ENCODE measurements around the gene NKTR.

Gene NKTR

GRCh38 chr3:42666577-42666998 is 66.1 kb downstream of the NKTR start:
- TF ChIP-seq, protein P1, sequence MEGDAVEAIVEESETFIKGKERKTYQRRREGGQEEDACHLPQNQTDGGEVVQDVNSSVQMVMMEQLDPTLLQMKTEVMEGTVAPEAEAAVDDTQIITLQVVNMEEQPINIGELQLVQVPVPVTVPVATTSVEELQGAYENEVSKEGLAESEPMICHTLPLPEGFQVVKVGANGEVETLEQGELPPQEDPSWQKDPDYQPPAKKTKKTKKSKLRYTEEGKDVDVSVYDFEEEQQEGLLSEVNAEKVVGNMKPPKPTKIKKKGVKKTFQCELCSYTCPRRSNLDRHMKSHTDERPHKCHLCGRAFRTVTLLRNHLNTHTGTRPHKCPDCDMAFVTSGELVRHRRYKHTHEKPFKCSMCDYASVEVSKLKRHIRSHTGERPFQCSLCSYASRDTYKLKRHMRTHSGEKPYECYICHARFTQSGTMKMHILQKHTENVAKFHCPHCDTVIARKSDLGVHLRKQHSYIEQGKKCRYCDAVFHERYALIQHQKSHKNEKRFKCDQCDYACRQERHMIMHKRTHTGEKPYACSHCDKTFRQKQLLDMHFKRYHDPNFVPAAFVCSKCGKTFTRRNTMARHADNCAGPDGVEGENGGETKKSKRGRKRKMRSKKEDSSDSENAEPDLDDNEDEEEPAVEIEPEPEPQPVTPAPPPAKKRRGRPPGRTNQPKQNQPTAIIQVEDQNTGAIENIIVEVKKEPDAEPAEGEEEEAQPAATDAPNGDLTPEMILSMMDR (IDR thresholded peaks at IDR 0.05; ENCODE audit: low read length) = no peak
- TF ChIP-seq EZH2 (optimal IDR thresholded peaks at IDR 0.05; ENCODE audit: low read depth, low read length) = no peak
- no peak overlapping the region for H2AFZ ChIP-seq (ENCODE audit: low read length)
- no peaks in the 10 kb centered on the region for H3F3A ChIP-seq (ENCODE audit: insufficient read depth, low read length)
- H3K36me3 ChIP-seq (replicated peaks; ENCODE audit: insufficient read depth, low read length) = no peaks in the 10 kb centered on the region
- no peak for DNase-seq
- H4K20me1 ChIP-seq (ENCODE audit: insufficient read depth, low read length) = no peaks in the 10 kb centered on the region
- H3K27ac ChIP-seq (ENCODE audit: low read length) = no peak overlapping the region
- no peaks in the 10 kb centered on the region for H3K9me3 ChIP-seq (replicated peaks; ENCODE audit: insufficient read depth, low read length)
- H3K4me3 ChIP-seq (ENCODE audit: low read length) = no peak overlapping the region
- no peak overlapping the region for H3K4me2 ChIP-seq (ENCODE audit: low read depth, low read length)
- no peaks in the 10 kb centered on the region for H3K27me3 ChIP-seq (replicated peaks; ENCODE audit: insufficient read depth, low read length)
- no peak overlapping the region for H3K9ac ChIP-seq (ENCODE audit: low read length)
- no peaks in the 10 kb centered on the region for H3K4me1 ChIP-seq (ENCODE audit: low read length)
- no peaks in the 10 kb centered on the region for H3K9me2 ChIP-seq (replicated peaks; ENCODE audit: insufficient read depth, low read length)
- H3K79me2 ChIP-seq (ENCODE audit: low read length) = no peaks in the 10 kb centered on the region

DNA sequence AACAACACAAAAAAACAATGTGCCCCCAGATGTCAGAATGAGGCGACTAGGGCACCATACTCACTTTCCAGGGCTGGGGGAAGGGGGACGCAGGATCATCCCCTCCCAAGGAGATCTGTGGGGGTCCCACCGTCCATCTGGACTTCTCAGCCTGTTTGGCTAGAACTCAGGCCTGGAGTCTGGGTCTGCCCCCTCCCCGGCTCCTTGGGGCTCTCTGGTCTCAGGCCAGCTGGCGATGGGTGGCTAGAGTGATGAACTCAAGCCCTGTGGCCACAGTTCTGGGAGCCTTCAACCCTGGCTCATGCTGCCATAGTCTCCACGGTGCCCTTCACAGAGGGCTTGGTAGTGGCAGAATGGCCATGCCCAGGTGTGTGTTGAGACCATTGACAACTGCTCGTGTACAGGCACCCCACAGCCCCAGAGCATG is 66.6 kb downstream of the NKTR start:
- no peaks in the 10 kb centered on the region for H3K9me2 ChIP-seq (replicated peaks; ENCODE audit: insufficient read depth, low read length)
- DNase-seq = no peak
- no peaks in the 10 kb centered on the region for H3K4me1 ChIP-seq (ENCODE audit: low read length)

GRCh38 chr3:42667523-42668412 is 67.3 kb downstream of the NKTR start:
- no peak overlapping the region for H3K9ac ChIP-seq (ENCODE audit: low read length)
- H3K4me3 ChIP-seq (ENCODE audit: low read length) = no peak overlapping the region
- no peaks in the 10 kb centered on the region for H3K9me3 ChIP-seq (replicated peaks; ENCODE audit: insufficient read depth, low read length)
- H3K27me3 ChIP-seq (replicated peaks; ENCODE audit: insufficient read depth, low read length) = no peaks in the 10 kb centered on the region
- H3F3A ChIP-seq (ENCODE audit: insufficient read depth, low read length) = no peaks in the 10 kb centered on the region
- no peaks in the 10 kb centered on the region for H3K4me1 ChIP-seq (ENCODE audit: low read length)
- no peaks in the 10 kb centered on the region for H3K9me2 ChIP-seq (replicated peaks; ENCODE audit: insufficient read depth, low read length)
- no peaks in the 10 kb centered on the region for H3K79me2 ChIP-seq (ENCODE audit: low read length)
- H2AFZ ChIP-seq (ENCODE audit: low read length) = no peak overlapping the region
- no peaks in the 10 kb centered on the region for H4K20me1 ChIP-seq (ENCODE audit: insufficient read depth, low read length)
- H3K27ac ChIP-seq (ENCODE audit: low read length) = no peak overlapping the region
- no peak for DNase-seq
- H3K36me3 ChIP-seq (replicated peaks; ENCODE audit: insufficient read depth, low read length) = no peaks in the 10 kb centered on the region
- TF ChIP-seq EZH2phosphoT487 (IDR thresholded peaks at IDR 0.05; ENCODE audit: low read length) (no peak), EZH2 (optimal IDR thresholded peaks at IDR 0.05; ENCODE audit: low read depth, low read length) (no peak)
- TF ChIP-seq, protein P1 (IDR thresholded peaks at IDR 0.05; ENCODE audit: low read length) = no peak
- H3K4me2 ChIP-seq (ENCODE audit: low read depth, low read length) = no peak overlapping the region

More for the DNA sequence above, 66.6 kb downstream of the NKTR start:
- no peak for TF ChIP-seq EZH2phosphoT487 (IDR thresholded peaks at IDR 0.05; ENCODE audit: low read length)
- TF ChIP-seq, protein P1 (IDR thresholded peaks at IDR 0.05; ENCODE audit: low read length) = no peak
- no peak for TF ChIP-seq EZH2 (optimal IDR thresholded peaks at IDR 0.05; ENCODE audit: low read depth, low read length)
- no peaks in the 10 kb centered on the region for H3F3A ChIP-seq (ENCODE audit: insufficient read depth, low read length)
- no peak overlapping the region for H3K9ac ChIP-seq (ENCODE audit: low read length)
- no peak overlapping the region for H3K4me3 ChIP-seq (ENCODE audit: low read length)
- no peak overlapping the region for H3K27ac ChIP-seq (ENCODE audit: low read length)
- no peaks in the 10 kb centered on the region for H3K27me3 ChIP-seq (replicated peaks; ENCODE audit: insufficient read depth, low read length)
- no peaks in the 10 kb centered on the region for H3K9me3 ChIP-seq (replicated peaks; ENCODE audit: insufficient read depth, low read length)
- H3K4me2 ChIP-seq (ENCODE audit: low read depth, low read length) = no peak overlapping the region
- no peaks in the 10 kb centered on the region for H3K36me3 ChIP-seq (replicated peaks; ENCODE audit: insufficient read depth, low read length)
- H2AFZ ChIP-seq (ENCODE audit: low read length) = no peak overlapping the region
- no peaks in the 10 kb centered on the region for H3K79me2 ChIP-seq (ENCODE audit: low read length)
- no peaks in the 10 kb centered on the region for H4K20me1 ChIP-seq (ENCODE audit: insufficient read depth, low read length)
